ENCODE data around the gene SLC22A23.
"Not testable (repeated sequence)": the region's sequence is repeated elsewhere in the genome, so short reads cannot be mapped to it uniquely, and the experiment has no call there.

Gene SLC22A23

DNA sequence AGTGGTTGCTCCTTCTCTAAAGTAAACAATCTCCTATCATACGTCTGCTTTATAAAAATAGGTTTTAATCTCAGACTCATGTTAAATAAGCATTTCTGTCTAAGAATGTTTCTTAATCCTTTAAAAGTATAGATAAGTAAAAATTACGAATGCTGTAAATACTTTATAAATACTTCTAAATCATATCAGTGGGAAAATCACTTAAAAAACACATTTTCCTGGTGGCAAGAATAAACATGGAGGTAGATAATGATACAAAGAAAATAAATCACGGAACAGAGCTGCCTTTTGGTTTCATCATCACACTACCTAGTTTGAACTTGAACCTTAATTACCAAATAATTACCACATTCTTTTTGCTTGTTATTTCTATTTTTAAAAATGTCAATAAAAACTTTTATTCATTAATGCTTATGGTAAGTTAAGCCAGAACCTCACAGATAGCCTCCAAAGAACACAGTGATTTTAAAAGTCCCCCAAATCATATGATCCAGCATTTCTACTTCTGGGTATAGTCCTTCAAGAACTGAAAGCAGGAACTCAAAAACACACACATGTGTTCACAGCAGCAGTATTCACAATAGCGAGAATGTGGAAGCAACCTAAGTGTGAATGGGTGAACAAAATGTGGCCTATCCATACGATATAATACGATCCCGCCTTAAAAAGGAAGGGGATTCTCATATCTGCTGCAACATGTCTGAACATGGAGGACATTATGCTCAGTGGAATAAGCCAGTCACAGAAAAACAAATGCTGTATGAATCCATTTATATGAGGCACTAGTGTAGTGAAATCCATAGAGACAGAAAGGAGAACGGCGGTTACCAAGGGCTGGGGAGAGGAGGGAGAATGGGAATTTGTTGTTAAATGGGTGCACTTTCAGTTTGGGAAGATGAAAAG lies 72.4 kb downstream of the SLC22A23 start:
- DNase-seq: no peak

DNA sequence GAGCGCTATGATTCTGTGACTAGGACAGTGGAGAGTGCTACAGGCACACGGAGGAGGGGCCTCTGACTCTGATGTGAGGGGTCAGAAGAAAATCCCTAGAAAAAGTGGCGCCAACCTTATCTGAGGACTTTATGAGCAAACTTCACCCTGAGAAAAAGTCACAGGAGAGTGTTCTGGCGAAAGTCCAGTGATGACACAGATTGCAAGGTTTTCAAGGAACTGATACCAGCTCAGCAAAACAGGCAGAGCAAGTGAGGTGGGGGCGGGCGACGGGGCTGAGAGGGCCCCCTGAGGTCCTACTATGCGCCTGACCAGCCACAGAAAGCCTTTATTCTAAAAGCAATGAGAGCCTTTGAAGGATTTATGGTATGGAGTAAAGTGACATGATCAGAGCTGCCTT lies 73.3 kb downstream of the SLC22A23 start:
- no peak for DNase-seq

DNA sequence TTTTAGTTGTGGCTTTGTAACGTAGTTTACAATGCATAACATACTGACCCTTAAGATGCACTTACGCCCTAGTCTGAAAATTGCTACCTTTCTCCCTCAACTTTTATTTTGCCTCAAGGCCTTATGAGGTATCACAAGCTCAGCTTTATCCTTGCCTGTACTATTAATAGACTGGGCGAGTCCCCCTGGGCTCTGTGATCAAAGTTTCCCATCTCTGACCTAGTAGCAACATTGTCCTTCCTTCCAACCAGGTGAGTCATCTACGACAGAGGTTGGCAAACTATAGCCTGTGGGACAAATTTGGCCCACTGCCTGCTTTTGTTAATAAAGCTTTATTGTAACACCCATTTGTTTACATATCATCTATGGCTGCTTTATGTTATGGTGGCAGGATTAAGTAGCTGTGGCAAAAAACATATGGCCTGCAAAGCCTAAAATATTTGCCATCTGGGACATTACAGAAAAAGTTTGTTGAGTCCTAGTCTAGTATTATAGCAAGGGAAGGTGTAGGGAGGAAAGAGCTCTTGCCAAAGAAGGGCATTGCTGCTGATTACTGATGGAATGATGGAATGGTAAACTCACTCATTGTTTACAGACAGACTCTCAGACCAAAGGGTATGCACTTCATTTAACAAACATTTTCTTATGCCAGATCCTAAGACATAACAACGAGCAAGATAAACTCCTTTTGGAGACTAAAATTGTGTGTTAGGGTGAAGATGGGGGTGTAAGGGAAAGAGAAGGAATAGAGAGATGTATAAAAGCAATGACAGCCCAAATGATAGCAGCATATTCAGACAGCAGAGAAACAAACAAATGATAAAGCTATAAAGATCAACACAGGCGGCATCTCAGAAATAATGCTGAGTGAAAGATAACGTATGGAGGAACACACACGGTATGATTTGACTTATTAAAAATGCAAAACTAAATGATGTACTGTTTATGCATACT lies 74.2 kb downstream of the SLC22A23 start:
- no peak for DNase-seq

DNA sequence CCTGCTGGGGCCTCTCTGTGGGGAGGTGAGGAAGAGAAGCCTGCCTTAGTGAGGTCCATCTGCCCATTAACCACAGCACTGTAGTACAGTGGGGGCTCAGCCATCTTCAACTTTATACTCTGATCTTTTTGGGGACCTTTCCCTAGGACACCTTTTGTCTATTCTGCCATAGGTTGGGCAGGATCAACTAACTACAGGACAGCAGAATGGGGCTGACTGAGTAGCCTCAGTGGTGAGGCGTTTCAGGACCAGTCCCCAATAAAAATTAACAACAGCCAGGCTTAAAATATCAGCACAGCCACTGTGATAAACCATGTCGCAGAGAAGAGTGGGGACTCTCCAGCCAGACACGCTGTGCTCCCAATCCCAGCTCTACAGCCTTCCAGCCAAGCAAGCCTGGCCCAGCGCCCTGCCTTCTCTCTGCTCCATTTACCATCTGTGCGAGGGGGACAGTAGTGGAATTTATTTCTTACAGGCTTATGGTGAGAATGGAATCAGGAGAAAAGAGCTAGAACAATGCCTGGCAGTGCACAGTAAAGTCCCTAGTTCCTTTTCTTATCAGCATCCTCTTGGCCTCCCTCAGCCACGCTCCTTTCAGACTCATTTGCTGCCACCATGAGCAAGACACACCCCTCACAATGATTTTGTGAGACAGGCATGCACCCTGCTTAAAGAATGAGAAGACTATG lies 75.5 kb downstream of the SLC22A23 start:
- peak; percentile 79 for DNase-seq

DNA sequence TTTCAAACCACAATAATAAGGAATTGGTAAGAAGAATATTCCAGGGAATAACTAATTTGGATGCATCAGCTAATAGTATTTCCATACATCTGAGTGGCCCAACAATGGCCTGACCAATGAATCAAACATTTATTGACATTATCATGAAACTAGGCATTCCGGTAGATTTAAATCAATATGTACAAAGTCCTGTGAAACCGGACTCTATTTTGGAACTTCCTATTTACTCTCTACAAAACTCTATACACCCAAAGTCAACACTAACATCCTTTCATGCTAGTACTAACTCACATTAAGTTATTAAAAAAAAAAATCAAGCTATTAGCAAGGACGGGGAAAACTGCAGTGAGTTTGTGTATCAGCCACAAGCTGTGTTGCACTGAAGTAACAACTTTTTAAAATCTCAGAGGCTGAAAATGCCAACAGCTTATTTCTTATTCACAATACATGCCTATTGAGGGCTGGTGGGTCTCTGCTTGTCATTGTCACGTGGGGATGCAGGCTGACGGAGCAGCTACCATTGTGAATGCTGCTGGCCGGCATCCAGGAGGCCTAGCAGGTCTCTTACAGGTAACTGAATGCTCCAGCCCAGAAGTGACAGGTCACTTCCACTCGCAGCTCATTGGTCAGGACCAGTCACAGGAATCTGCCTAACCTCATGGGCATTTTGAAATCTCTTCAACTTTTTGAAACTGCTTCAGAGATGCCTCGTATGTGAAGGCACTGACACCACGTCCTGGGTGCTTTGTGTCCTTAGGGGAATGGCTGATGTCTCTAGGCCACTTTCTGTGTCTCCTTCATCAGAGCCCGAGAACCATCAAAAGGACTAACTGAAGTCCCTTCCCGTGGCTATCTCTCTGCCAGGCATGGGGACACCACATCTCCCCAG lies 76.3 kb downstream of the SLC22A23 start:
- DNase-seq: no peak

DNA sequence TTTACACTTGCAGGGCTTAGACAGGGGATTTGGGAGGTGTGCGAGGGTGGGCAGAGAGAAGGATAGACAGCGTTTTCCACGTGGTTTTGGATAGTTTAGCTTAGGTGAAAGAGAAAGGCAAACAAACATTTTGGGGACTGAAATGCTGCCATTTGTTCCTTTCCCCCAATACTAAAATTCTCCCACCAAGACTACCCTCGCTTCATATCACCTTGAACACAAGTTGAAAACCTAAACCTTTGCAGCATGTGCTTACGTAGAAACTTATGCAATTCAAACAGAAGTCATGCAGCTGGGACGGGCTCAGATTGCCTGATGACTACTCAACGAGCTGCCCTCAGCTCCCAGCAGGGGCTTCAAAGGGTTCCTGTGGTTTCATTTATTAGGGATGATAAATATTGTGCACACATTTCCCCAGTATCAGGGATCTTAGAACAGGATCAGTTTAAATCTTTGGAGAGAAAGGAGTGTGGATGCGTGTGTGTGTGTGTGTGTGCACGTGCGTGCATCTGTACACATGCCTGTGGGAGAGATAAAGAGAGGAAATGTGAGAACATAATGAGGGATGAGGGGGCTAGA lies 77.3 kb downstream of the SLC22A23 start:
- no peak for DNase-seq

DNA sequence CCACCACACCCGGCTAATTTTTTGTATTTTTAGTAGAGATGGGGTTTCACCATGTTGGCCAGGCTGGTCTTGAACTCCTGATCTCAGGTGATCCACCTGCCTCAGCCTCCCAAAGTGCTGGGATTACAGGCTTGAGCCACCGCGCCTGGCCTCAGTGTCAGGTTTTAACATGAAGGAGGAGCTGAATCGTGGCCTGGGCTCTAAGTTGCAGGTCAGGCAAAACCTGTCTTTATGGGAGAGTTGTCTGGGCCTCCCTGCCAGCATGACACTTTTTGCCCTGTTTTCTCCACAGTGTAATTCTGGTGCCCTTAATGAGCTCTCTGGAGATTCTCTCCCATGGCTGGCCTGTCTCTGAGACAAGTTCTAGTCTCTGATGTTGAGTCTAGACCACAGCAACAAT lies 78.0 kb downstream of the SLC22A23 start:
- DNase-seq: not testable (repeated sequence)

DNA sequence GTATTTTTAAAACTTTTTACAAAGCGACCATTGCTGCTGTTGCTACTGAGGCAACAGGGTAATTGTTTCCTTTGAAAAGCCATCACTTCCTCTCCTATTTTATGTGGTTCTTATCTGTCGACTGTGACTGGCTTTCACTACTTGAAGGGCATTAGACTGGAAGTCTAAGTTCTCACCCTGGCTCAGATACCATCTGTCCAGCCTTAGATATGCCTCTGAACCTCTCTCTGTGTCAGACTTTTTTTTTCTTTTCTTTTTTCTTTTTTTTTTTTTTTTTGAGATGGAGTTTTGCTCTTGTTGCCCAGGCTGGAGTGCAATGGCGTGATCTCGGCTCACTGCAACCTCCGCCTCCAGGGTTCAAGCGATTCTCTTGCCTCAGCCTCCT lies 78.5 kb downstream of the SLC22A23 start:
- not testable (repeated sequence) for DNase-seq

DNA sequence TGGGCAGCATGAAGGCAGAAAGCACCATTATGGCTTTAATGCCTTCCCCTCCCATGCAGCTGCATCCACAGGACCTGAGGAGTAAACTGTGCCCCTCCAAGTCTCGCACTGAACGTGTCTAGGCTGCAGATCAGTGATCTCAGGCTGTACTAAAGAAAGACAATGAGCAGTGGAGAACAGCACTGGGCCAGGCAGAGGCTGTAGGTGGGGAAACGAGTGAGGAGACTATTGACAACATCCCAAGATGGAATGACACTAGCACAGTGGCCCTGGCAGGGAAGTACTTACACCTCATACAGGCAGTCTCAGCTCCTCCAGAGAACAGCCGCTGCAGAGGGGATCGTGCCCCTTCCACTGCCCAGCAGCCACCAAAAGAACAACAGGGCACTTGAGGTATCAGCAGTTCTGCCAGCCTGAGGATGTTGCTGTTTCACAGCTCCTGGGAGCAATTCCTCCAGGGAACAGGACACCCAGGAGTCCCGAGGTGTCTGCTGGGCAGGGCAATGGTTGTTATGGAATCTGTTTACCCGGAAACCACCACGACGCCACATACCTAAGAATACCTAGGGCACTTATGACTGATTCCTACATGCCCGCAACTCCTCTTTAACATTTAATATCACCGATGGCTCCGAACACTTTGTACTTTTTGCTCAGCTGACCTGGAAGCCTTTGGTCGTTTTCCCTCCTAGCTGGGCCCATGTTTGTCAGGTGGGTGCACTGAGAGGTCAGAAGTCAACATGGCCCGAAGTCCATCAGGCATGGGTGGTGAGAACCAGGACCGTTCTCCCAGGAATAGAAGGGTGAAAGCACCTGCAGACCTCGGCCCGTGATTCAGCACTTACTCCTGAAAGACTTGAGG lies 79.1 kb downstream of the SLC22A23 start:
- DNase-seq: no peak

DNA sequence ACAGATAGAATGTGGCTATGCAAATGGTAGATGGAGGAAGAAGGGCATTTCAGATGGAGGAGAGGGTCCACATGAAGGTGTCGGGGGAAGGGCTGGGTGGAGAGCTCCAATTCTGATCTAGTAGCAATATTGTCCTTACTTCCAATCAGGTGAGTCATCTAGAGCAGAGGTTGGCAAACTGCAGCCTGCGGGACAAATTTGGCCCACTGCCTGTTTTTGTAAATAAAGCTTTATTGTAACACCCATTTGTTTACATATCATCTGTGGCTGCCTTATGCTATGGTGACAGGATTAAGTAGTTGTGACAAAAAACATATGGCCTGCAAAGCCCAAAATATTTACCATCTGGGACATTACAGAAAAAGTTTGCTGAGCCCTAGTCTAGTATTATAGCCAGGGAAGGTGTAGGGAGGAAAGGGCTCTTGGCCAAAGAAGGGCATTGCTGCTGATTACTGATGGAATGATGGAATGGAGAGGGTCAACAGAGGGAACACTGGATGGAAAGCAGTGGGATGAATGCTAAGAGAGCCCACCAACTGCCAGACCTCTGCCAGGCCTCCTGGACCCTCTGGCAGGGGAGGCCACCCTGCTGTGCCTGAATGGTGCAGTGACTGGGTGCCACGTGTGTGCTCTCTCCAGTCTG lies 79.8 kb downstream of the SLC22A23 start:
- DNase-seq: no peak

DNA sequence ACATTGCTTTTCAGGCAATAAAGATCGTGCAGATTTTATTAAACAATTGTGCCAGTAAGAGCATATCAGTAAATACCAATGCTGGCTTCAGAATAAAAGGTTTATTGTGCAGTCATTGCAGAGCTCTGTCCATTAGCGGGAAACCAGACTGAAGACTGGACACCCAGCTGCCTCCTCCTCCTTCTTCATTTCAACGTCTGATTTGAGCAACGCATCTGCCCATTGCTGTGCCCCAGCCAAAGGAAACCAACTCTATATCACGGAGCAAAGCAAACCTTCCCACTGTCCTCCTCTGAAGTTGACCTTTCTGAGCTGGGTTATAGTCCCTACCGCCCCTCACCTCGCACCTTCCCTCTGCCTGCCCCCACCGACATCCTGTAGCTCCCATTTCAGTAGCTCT lies 80.8 kb downstream of the SLC22A23 start:
- DNase-seq: no peak

DNA sequence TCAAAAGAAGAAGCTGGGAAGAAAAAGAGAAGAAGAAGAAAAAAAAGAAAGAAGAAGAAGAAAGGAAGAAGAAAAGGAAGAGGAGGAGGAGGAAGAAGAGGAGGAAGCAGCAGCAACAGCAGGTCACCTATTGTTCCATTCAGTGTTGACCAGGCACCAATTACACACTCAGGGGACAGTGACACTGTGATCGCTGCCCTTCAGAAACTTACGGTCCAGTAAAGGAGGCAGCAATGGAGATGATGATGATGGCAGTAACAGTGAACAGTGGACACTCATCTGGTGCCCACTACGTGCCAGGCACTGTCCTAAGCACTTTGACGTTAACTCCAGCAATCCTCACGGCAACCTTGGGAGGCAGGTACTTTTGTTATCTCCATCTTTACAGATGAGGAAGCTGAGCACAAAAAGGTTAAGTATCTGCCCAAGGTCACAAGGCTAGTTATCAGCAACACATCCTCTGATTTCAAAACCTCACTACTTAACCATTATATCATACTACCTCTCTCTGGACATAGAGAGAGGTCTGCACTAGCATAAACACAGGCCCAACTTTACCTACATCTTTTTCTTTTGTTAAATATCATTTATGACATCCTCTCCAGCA lies 83.2 kb downstream of the SLC22A23 start:
- DNase-seq: no peak

DNA sequence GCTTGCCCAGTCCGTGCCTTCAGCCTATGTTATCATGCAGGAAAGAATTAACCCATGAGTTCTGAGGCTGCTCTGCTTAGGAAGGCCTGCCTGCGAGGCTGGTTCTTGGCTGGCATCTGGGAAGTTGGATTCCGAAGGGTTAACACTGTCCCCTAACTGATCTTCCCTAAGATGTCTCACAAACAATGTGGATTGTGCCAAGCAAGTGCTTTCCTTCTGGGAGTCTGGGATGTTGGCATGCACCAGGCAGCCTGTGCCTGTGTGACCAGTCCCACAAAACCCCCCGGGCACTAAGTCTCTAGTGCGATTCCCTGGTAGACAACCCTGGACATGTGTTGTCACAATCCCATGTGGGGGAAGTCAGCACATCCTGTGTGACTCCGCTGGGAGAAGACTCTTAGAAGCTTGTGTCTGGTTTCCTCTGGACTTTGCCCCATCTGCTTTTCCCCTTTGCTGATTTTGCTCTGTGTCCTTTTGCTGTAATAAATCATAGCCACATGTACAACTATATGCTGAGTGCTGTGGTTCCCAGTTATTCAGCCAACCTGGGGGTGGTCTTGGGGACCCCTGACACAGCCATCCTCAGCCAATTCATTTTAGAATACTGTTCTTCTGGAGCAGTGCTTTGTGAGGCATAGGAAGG lies 83.8 kb downstream of the SLC22A23 start:
- DNase-seq: no peak

DNA sequence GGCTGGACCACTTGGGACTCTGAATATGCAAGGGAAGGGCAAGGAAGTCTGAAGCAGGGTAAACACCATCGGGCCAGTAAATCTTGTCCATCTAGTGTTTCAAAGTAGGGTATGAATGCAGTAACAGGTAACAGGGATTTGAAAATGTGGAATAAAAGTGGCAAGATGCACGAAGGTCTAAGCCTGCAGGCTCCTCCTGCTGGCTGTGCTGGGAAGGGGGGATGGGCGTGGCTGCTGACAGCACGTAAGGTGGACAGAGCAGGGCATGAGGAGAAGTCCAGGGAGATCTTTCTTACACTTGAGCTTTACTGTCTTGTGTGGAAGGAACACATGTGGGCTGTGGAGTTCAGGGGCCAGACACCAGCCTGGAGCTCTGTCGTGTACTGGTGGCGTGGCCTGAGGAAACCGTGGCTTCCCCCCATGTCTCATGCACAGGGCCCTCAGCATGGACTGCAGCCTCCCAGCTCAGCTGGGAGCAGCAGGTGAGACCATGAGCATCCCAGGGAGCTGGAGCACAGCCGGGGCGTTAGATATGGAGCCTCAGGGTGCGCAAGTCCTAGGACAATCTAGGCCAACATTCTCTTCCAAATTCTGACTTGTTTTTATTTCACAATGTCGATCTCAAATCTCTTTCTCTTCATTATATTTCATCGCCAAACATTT lies 84.5 kb downstream of the SLC22A23 start:
- no peak for DNase-seq

DNA sequence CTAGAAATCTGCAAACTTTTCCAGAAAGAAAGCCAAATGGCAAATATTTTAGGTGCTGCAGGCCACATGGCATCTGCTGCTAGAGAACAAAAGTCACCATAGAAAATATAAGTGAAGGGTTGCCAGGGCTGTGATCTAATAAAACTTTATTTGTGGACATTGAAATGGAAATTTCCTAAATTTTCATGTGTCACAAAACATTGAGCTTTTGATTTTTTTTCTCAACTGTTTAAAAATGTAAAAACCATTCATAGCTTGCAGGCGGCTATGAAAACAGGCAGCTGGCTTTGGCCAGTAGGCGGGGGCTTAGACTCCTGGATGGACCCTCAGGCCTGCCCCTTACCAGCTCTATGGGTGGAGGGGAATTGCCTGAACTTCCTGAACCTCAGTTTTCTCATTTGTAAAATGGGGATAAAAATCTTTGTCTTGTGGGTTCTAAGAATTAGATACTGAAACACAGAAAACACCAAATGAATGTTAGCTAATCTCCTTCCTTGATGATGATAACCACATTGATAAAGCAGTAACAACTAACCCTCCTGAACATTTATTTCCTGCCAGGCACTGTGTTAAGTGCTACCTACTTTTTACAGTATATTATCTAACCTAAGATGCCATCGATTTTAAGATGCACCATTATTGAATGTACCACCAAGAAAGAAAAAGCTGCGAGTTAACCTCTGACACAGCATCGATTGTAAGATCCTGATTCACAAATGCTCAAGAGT lies 85.5 kb downstream of the SLC22A23 start:
- DNase-seq: no peak

DNA sequence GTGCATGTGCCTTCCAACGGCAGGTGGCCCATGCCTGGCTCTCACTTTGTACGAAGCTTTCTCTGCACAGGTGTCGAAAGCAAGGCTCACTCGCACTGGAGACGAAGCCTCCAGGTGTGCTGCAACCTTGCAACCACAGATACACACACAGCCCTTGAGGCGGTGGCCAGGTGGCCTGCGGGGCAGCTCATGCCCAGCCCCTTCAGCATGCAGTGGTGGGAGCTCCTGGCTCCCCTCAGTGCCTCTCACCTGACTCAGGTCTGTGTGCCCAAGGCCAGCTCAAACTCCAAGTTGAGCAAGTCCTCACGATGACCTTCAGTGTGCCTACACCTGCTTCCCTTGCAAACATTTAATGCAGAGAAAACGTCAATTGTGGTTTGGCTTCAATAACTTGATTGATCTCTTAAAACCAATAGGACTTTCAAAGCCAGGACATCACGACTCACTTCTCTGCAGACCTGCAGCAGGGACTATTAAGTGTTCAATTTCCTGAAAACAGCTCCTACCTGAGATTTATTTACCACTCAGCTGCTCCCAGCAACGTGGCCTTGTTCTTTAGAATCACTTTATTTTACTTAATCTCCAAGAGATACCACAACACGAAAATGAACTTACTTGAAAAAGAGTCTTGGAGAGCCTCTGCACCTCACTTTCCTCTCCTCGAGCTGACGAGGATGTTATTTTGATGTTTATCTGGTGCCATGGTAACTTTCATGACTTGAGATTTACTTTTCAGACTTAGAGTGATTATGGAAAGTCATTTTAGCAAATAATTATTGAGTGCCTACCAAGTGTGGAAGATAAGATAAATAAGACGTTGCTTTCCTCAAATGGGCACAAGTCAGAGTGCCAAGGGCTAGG lies 86.3 kb downstream of the SLC22A23 start:
- DNase-seq: no peak

DNA sequence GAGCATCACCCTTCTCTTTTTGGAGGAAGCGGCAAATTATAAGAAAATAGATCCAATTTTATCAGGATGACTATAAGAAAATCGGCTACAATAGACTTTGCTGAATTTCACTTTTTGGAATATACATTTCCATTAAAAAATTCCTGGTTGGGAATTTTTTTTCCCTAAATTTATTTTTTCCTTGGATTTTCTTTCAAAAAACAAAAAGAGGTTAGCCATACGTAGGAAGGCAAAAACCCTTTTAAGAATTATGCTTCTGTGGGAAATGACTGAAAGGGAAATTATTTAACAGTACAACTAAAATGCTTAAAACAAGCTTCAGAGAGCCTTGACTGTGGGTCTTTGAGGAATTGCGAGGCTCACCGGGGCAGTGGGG lies 86.9 kb downstream of the SLC22A23 start:
- no peak for DNase-seq

All from right forelimb (tissue), 1 donor.